Immature natural killer cell (primary cell): ENCODE data around the gene RFX2. TPM values are rescaled to one million over a fixed set of nuclear protein-coding genes. Genes with fewer than 3 reads are reported as not detected.
"Not testable (repeated sequence)": the region's sequence is repeated elsewhere in the genome, so short reads cannot be mapped to it uniquely, and the experiment has no call there.

Experiments
- DNase-seq, 3 donors: peaks; one replicate each; pipeline ENCODE4 v3.0.0; 2022; ENCODE audit warnings: mixed read lengths in 1 of 3
- H3K27ac Mint-ChIP-seq, 6 donors: one replicate each; pipeline ENCODE4 v1.8.0; 2020; ENCODE audit warnings: mixed read lengths in 6 of 6, mild to moderate bottlenecking in 5 of 6, inconsistent platforms in 4 of 6, moderate library complexity in 3 of 6
- H3K27me3 Mint-ChIP-seq, 3 donors: one replicate each; pipeline ENCODE4 v1.8.0; 2020 to 2021; ENCODE audit warnings: low read depth in 3 of 3, mild to moderate bottlenecking in 3 of 3, mixed read lengths in 3 of 3, moderate library complexity in 3 of 3, inconsistent platforms in 1 of 3
- H3K36me3 Mint-ChIP-seq, 3 donors: one replicate each; pipeline ENCODE4 v1.8.0; 2020; ENCODE audit warnings: mixed read lengths in 3 of 3, inconsistent platforms in 2 of 3, mild to moderate bottlenecking in 2 of 3
- H3K4me1 Mint-ChIP-seq, 2 donors: one replicate each; pipeline ENCODE4 v1.8.0; 2020; ENCODE audit warnings: inconsistent platforms in 2 of 2, mild to moderate bottlenecking in 2 of 2, mixed read lengths in 2 of 2, moderate library complexity in 1 of 2
- H3K4me3 Mint-ChIP-seq, 5 donors: one replicate each; pipeline ENCODE4 v1.8.0; 2020; ENCODE audit warnings: mild to moderate bottlenecking in 5 of 5, mixed read lengths in 5 of 5, inconsistent platforms in 3 of 5, moderate library complexity in 3 of 5
- H3K9me3 Mint-ChIP-seq, 6 donors: one replicate each; pipeline ENCODE4 v1.8.0; 2020; ENCODE audit warnings: mild to moderate bottlenecking in 6 of 6, mixed read lengths in 6 of 6, inconsistent platforms in 4 of 6, moderate library complexity in 3 of 6
- polyA plus RNA-seq, 3 donors: library from polyadenylated mRNA; unstranded; fragments of 300-500 nt; fragmentation: Illumina TruSeq; gene quantifications; one replicate each; pipeline ENCODE4 v1.2.3, GENCODE V29; 2021

Gene RFX2
- polyA plus RNA-seq, 3 donors from 2014 or later: 2.2 to 3.9 TPM; not detected in 1

- Mint-ChIP-seq H3K4me1 (no peaks in the 10 kb centered on the region), H3K9me3 (no peaks in the 10 kb centered on the region), H3K4me3 (no peak overlapping the region), H3K27me3 (no peaks in the 10 kb centered on the region), H3K27ac (no peak overlapping the region), H3K36me3 (peaks cover 0 to 4% (median 0%) of the 10 kb centered on the region in 3 donors)
- no peak for DNase-seq
Observed at GRCh38 chr19:5994405-5995165, 115.7 kb downstream of the RFX2 start.

- Mint-ChIP-seq H3K27ac (no peak overlapping the region), H3K27me3 (no peaks in the 10 kb centered on the region), H3K4me3 (no peak overlapping the region), H3K4me1 (no peaks in the 10 kb centered on the region), H3K36me3 (no peaks in the 10 kb centered on the region), H3K9me3 (no peaks in the 10 kb centered on the region)
- DNase-seq: no peak
Observed at GRCh38 chr19:5993648-5994358, 116.5 kb downstream of the RFX2 start.

GRCh38 chr19:5993201-5993600, 117.1 kb downstream of the RFX2 start:
- no peak for DNase-seq
- Mint-ChIP-seq H3K4me1 (no peaks in the 10 kb centered on the region), H3K9me3 (no peaks in the 10 kb centered on the region), H3K4me3 (no peak overlapping the region), H3K36me3 (no peaks in the 10 kb centered on the region), H3K27ac (no peak overlapping the region), H3K27me3 (no peaks in the 10 kb centered on the region)

GRCh38 chr19:5992756-5993155, 117.5 kb downstream of the RFX2 start:
- no peak for DNase-seq
- H3K27ac Mint-ChIP-seq: no peak overlapping the region
- no peaks in the 10 kb centered on the region for H3K27me3 Mint-ChIP-seq
- H3K4me3 Mint-ChIP-seq: no peak overlapping the region
- H3K4me1 Mint-ChIP-seq: peaks cover under 1 to 1% of the 10 kb centered on the region in 2 donors
- no peaks in the 10 kb centered on the region for H3K9me3 Mint-ChIP-seq
- no peaks in the 10 kb centered on the region for H3K36me3 Mint-ChIP-seq

- Mint-ChIP-seq H3K4me3 (no peak overlapping the region), H3K27ac (no peak overlapping the region), H3K27me3 (no peaks in the 10 kb centered on the region), H3K4me1 (peaks cover 9 to 10% of the 10 kb centered on the region in 2 donors), H3K36me3 (no peaks in the 10 kb centered on the region), H3K9me3 (no peaks in the 10 kb centered on the region)
- DNase-seq: no peak
Observed at GRCh38 chr19:5991244-5991838, 119.0 kb downstream of the RFX2 start.

GRCh38 chr19:5990289-5990797, 120.0 kb downstream of the RFX2 start:
- Mint-ChIP-seq H3K4me1 (peaks cover 9 to 10% of the 10 kb centered on the region in 2 donors), H3K9me3 (no peaks in the 10 kb centered on the region), H3K27me3 (no peaks in the 10 kb centered on the region), H3K4me3 (no peak overlapping the region), H3K36me3 (no peaks in the 10 kb centered on the region), H3K27ac (no peak overlapping the region)
- DNase-seq: no peak

- no peaks in the 10 kb centered on the region for H3K27me3 Mint-ChIP-seq
- H3K36me3 Mint-ChIP-seq: no peaks in the 10 kb centered on the region
- H3K9me3 Mint-ChIP-seq: no peaks in the 10 kb centered on the region
- DNase-seq: no peak
- no peak overlapping the region for H3K4me3 Mint-ChIP-seq
- H3K4me1 Mint-ChIP-seq: peaks cover 9 to 10% of the 10 kb centered on the region in 2 donors
- peak overlapping the region in 1 of 6 donors; percentile 37 for H3K27ac Mint-ChIP-seq
Observed at GRCh38 chr19:5989388-5990074, 120.8 kb downstream of the RFX2 start.

GRCh38 chr19:5988517-5989387, 121.5 kb downstream of the RFX2 start:
- H3K9me3 Mint-ChIP-seq: no peaks in the 10 kb centered on the region
- no peak for DNase-seq
- H3K36me3 Mint-ChIP-seq: no peaks in the 10 kb centered on the region
- H3K4me3 Mint-ChIP-seq: peak overlapping the region in 3 of 5 donors; percentile 18 to 50 (median 50)
- H3K4me1 Mint-ChIP-seq: peaks cover 9 to 10% of the 10 kb centered on the region in 2 donors
- no peak overlapping the region for H3K27ac Mint-ChIP-seq
- H3K27me3 Mint-ChIP-seq: peaks cover 0 to 2% (median 0%) of the 10 kb centered on the region in 3 donors

- DNase-seq: peak; percentile 60 to 68 (median 62)
- Mint-ChIP-seq H3K4me1 (peaks cover 10 to 12% of the 10 kb centered on the region in 2 donors), H3K36me3 (no peaks in the 10 kb centered on the region), H3K27ac (peak overlapping the region in 5 of 6 donors; percentile 0 to 76 (median 54)), H3K27me3 (peaks cover 0 to 4% (median 2%) of the 10 kb centered on the region in 3 donors), H3K4me3 (peak overlapping the region; percentile 74 to 84 (median 77)), H3K9me3 (no peaks in the 10 kb centered on the region)
Observed at GRCh38 chr19:5987077-5987818, 123.1 kb downstream of the RFX2 start.

GRCh38 chr19:5985837-5986236, 124.5 kb downstream of the RFX2 start:
- not testable (repeated sequence) for H3K27ac Mint-ChIP-seq, H3K36me3 Mint-ChIP-seq, DNase-seq, H3K9me3 Mint-ChIP-seq, H3K27me3 Mint-ChIP-seq, H3K4me3 Mint-ChIP-seq
- peaks cover 10 to 12% of the 10 kb centered on the region in 2 donors for H3K4me1 Mint-ChIP-seq

- DNase-seq: no peak
- peaks cover 10 to 12% of the 10 kb centered on the region in 2 donors for H3K4me1 Mint-ChIP-seq
- no peaks in the 10 kb centered on the region for H3K9me3 Mint-ChIP-seq
- H3K27ac Mint-ChIP-seq: no peak overlapping the region
- no peaks in the 10 kb centered on the region for H3K36me3 Mint-ChIP-seq
- H3K4me3 Mint-ChIP-seq: no peak overlapping the region
- H3K27me3 Mint-ChIP-seq: peaks cover 0 to 4% (median 2%) of the 10 kb centered on the region in 3 donors
Observed at GRCh38 chr19:5985098-5985783, 125.1 kb downstream of the RFX2 start.

GRCh38 chr19:5984600-5984999, 125.7 kb downstream of the RFX2 start:
- no peaks in the 10 kb centered on the region for H3K36me3 Mint-ChIP-seq
- no peak for DNase-seq
- H3K4me3 Mint-ChIP-seq: no peak overlapping the region
- no peak overlapping the region for H3K27ac Mint-ChIP-seq
- peaks cover 0 to 6% (median 2%) of the 10 kb centered on the region in 3 donors for H3K27me3 Mint-ChIP-seq
- H3K4me1 Mint-ChIP-seq: peaks cover 13 to 14% of the 10 kb centered on the region in 2 donors
- H3K9me3 Mint-ChIP-seq: no peaks in the 10 kb centered on the region
